H1 (cell line): Measurements from ENCODE around the gene CBFA2T2. TPM values are rescaled to one million over a fixed set of nuclear protein-coding genes. Genes with fewer than 3 reads are reported as not detected.

Source experiments
- CTCF ChIA-PET: fragments of 300-600 bp; sonication (Branson Sonifier 250); formaldehyde crosslinking; loops from one replicate; lab custom pipeline; 2021; ENCODE audit not compliant: partially characterized antibody; lab: Charles Lee
- POLR2A ChIA-PET: fragments of 300-600 bp; sonication (Branson Sonifier 250); formaldehyde crosslinking; loops from one replicate; lab custom pipeline; 2021; ENCODE audit warnings: inconsistent platforms; ENCODE audit not compliant: partially characterized antibody; lab: Charles Lee
- DNase-seq, 2 experiments: peaks; one replicate each; pipeline versions ENCODE4 v3.0.0 to v3.0.0-alpha.2; 2010 to 2022; ENCODE audit warnings: low spot score in 2 of 2, low read depth in 1 of 2, mixed read lengths in 1 of 2
- FAIRE-seq: peaks from 2 replicates; lab custom pipeline; 2011; peaks lifted over from hg19 to GRCh38; lab: Jason Lieb, UNC
- H2AFZ ChIP-seq: 2 replicates; pipeline ENCODE4 v1.8.1; 2012; ENCODE audit warnings: low read length, inconsistent platforms
- H2AK5ac ChIP-seq: 2 replicates; pipeline ENCODE4 v1.6.1; 2013; ENCODE audit warnings: low read depth, low read length
- H2BK120ac ChIP-seq: replicated peaks from 2 replicates; pipeline ENCODE3; 2013; ENCODE audit warnings: low read depth, low read length, inconsistent platforms
- H2BK12ac ChIP-seq: 2 replicates; pipeline ENCODE4 v1.6.1; 2013; ENCODE audit warnings: low read depth, low read length
- H2BK15ac ChIP-seq: 2 replicates; pipeline ENCODE4 v1.6.1; 2013; ENCODE audit warnings: low read length
- H2BK20ac ChIP-seq: 2 replicates; pipeline ENCODE4 v1.6.1; 2013; ENCODE audit warnings: low read length
- H2BK5ac ChIP-seq: 2 replicates; pipeline ENCODE4 v1.6.1; 2013; ENCODE audit warnings: low read depth, low read length
- H3K14ac ChIP-seq: 2 replicates; pipeline ENCODE4 v1.6.1; 2013; ENCODE audit warnings: inconsistent platforms; ENCODE audit not compliant: insufficient read length
- H3K18ac ChIP-seq: 2 replicates; pipeline ENCODE4 v1.6.1; 2013; ENCODE audit warnings: low read length; ENCODE audit errors: extremely low read depth
- H3K23ac ChIP-seq: 2 replicates; pipeline ENCODE4 v1.6.1; 2013; ENCODE audit warnings: inconsistent platforms; ENCODE audit not compliant: insufficient read length
- H3K23me2 ChIP-seq: 2 replicates; pipeline ENCODE4 v1.6.1; 2013; ENCODE audit warnings: low read depth, low read length
- H3K27ac ChIP-seq: 2 replicates; pipeline ENCODE4 v1.6.1; 2011; ENCODE audit warnings: low read depth, low read length, inconsistent platforms
- H3K27me3 ChIP-seq, 4 experiments: replicated peaks in 1 of 4; 1 replicate in 1 of 4; 2 replicates in 3 of 4; pipeline versions ENCODE4 v1.6.1 to v1.8.1; 2011 to 2013; ENCODE audit warnings: low read length in 3 of 4, mild to moderate bottlenecking in 3 of 4, inconsistent platforms in 2 of 4, mixed read lengths in 2 of 4, moderate library complexity in 1 of 4; ENCODE audit not compliant: control insufficient read depth in 3 of 4, insufficient read depth in 3 of 4; ENCODE audit errors: extremely low read depth in 1 of 4
- H3K36me3 ChIP-seq, 4 experiments: 2 replicates each; pipeline versions ENCODE4 v1.6.1 to v1.8.1; 2011 to 2013; ENCODE audit warnings: mild to moderate bottlenecking in 4 of 4, low read length in 3 of 4, moderate library complexity in 2 of 4, control low read depth in 1 of 4, inconsistent platforms in 1 of 4; ENCODE audit not compliant: insufficient read depth in 4 of 4, control insufficient read depth in 2 of 4
- H3K4ac ChIP-seq: replicated peaks from 2 replicates; pipeline ENCODE3; 2013; ENCODE audit warnings: low read length, low read depth, mixed read lengths, inconsistent platforms; ENCODE audit not compliant: insufficient read length
- H3K4me1 ChIP-seq, 4 experiments: replicated peaks in 1 of 4; 1 replicate in 1 of 4; 2 replicates in 3 of 4; pipeline versions ENCODE4 v1.6.1 to v1.8.1; 2011 to 2013; ENCODE audit warnings: low read length in 3 of 4, inconsistent platforms in 2 of 4, mixed read lengths in 1 of 4; ENCODE audit not compliant: insufficient read depth in 4 of 4, control insufficient read depth in 3 of 4
- H3K4me2 ChIP-seq, 2 experiments: 2 replicates each; pipeline versions ENCODE4 v1.6.1 to v1.8.1; 2011 to 2013; ENCODE audit warnings: low read depth in 2 of 2, low read length in 2 of 2, control low read depth in 1 of 2, inconsistent platforms in 1 of 2, mild to moderate bottlenecking in 1 of 2; ENCODE audit not compliant: insufficient read depth in 1 of 2
- H3K4me3 ChIP-seq, 4 experiments: fragments of 200-600, 300-600 bp in 1 of 4; sonication (generic), shearing (Covaris generic), sonication (Bioruptor Twin) in 1 of 4; 2 replicates each; pipeline versions ENCODE4 v1.5.1 to v1.8.1; 2011 to 2016; ENCODE audit warnings: low read length in 4 of 4, low read depth in 3 of 4, control low read depth in 2 of 4, inconsistent platforms in 2 of 4, mild to moderate bottlenecking in 2 of 4, mixed read lengths in 1 of 4, moderate library complexity in 1 of 4; ENCODE audit not compliant: insufficient read depth in 2 of 4; ENCODE audit errors: extremely low read depth in 1 of 4
- H3K56ac ChIP-seq: replicated peaks from 2 replicates; pipeline ENCODE3; 2013; ENCODE audit warnings: low read depth, mild to moderate bottlenecking, mixed read lengths, low read length, inconsistent platforms; ENCODE audit not compliant: insufficient read length
- H3K79me1 ChIP-seq: 2 replicates; pipeline ENCODE4 v1.6.1; 2013; ENCODE audit warnings: low read depth, low read length, control low read depth
- H3K79me2 ChIP-seq, 2 experiments: 2 replicates each; pipeline versions ENCODE4 v1.6.1 to v1.8.1; 2012 to 2013; ENCODE audit warnings: low read length in 2 of 2, mild to moderate bottlenecking in 2 of 2, inconsistent platforms in 1 of 2; ENCODE audit not compliant: insufficient read depth in 2 of 2, control insufficient read depth in 1 of 2
- H3K9ac ChIP-seq, 4 experiments: replicated peaks in 1 of 4; 1 replicate in 1 of 4; 2 replicates in 3 of 4; pipeline versions ENCODE4 v1.6.1 to v1.8.1; 2011 to 2013; ENCODE audit warnings: low read depth in 3 of 4, low read length in 3 of 4, control low read depth in 2 of 4, mild to moderate bottlenecking in 2 of 4, moderate library complexity in 2 of 4, inconsistent platforms in 1 of 4; ENCODE audit errors: extremely low read depth in 1 of 4
- H3K9me3 ChIP-seq, 2 experiments: 2 replicates each; pipeline versions ENCODE4 v1.6.1 to v1.8.1; 2012 to 2013; ENCODE audit warnings: mild to moderate bottlenecking in 2 of 2, moderate library complexity in 2 of 2, control low read depth in 1 of 2, inconsistent platforms in 1 of 2, low read depth in 1 of 2, low read length in 1 of 2, mixed read lengths in 1 of 2; ENCODE audit not compliant: insufficient read depth in 2 of 2
- H4K20me1 ChIP-seq, 2 experiments: replicated peaks in 1 of 2; 2 replicates each; pipeline versions ENCODE3 to v1.8.1; 2011 to 2013; ENCODE audit warnings: inconsistent platforms in 2 of 2, low read length in 2 of 2, mild to moderate bottlenecking in 1 of 2; ENCODE audit not compliant: insufficient read depth in 2 of 2, control insufficient read depth in 1 of 2
- H4K5ac ChIP-seq: 2 replicates; pipeline ENCODE4 v1.6.1; 2013; ENCODE audit warnings: low read length, low read depth, mixed read lengths, inconsistent platforms; ENCODE audit not compliant: insufficient read length
- H4K8ac ChIP-seq: 2 replicates; pipeline ENCODE4 v1.8.0; 2013; ENCODE audit warnings: mild to moderate bottlenecking, moderate library complexity, low read length, inconsistent platforms; ENCODE audit not compliant: insufficient read depth; ENCODE audit errors: extremely low read depth
- H4K91ac ChIP-seq: replicated peaks from 2 replicates; pipeline ENCODE3; 2013; ENCODE audit warnings: low read length, mixed read lengths, inconsistent platforms; ENCODE audit not compliant: insufficient read length
- BRCA1 ChIP-seq: IDR thresholded peaks from 2 replicates; pipeline ENCODE4 v1.6.1; 2012; ENCODE audit warnings: low read depth, low read length, improper control_type of control experiment
- CREB1 ChIP-seq: IDR thresholded peaks from 2 replicates; pipeline ENCODE4 v1.6.1; 2012; ENCODE audit warnings: inconsistent platforms
- HDAC2 ChIP-seq, 2 experiments: fragments of 300-600 bp in 1 of 2; sonication (generic) in 1 of 2; IDR thresholded peaks; 2 replicates each; pipeline ENCODE4 v1.6.1; 2011 to 2012; ENCODE audit warnings: low read depth in 2 of 2, low read length in 2 of 2, mild to moderate bottlenecking in 2 of 2, moderate library complexity in 2 of 2, borderline replicate concordance in 1 of 2, inconsistent platforms in 1 of 2
- HDAC6 ChIP-seq: IDR thresholded peaks from one replicate; pipeline ENCODE4 v1.7.1; 2012; ENCODE audit warnings: low read depth, mild to moderate bottlenecking, inconsistent platforms, low read length, moderate library complexity
- PHF8 ChIP-seq: fragments of 200-600 bp; sonication (generic); conservative IDR thresholded peaks from 2 replicates; pipeline ENCODE4 v1.7.1; 2012; ENCODE audit warnings: low read depth, mild to moderate bottlenecking, inconsistent platforms, low read length, moderate library complexity
- POLR2AphosphoS5 ChIP-seq: IDR thresholded peaks from 2 replicates; pipeline ENCODE4 v1.6.1; 2011; ENCODE audit warnings: low read depth, low read length
- RFX5 ChIP-seq: IDR thresholded peaks from 2 replicates; pipeline ENCODE4 v1.6.1; 2011; ENCODE audit warnings: low read depth, low read length, improper control_type of control experiment, borderline replicate concordance
- SIX5 ChIP-seq: IDR thresholded peaks from 2 replicates; pipeline ENCODE4 v1.6.1; 2011; ENCODE audit warnings: mild to moderate bottlenecking, low read depth, low read length
- TAF7 ChIP-seq: optimal IDR thresholded peaks from 2 replicates; pipeline ENCODE3; 2011; ENCODE audit warnings: low read depth, mild to moderate bottlenecking, inconsistent platforms, low read length, moderate library complexity, borderline replicate concordance
- TBP ChIP-seq: IDR thresholded peaks from 2 replicates; pipeline ENCODE4 v1.6.1; 2011; ENCODE audit warnings: low read depth, low read length, improper control_type of control experiment
- TCF12 ChIP-seq: IDR thresholded peaks from 2 replicates; pipeline ENCODE4 v1.6.1; 2011; ENCODE audit warnings: low read depth, mild to moderate bottlenecking, low read length
- ZNF274 ChIP-seq: IDR thresholded peaks from 2 replicates; pipeline ENCODE4 v1.7.0; 2012; ENCODE audit warnings: low read length, borderline replicate concordance; ENCODE audit errors: extremely low read depth
- WGBS, 2 experiments: shearing (Covaris generic) in 1 of 2; methylation state at CpG; one replicate each; pipeline versions ENCODE4 v1.1.6 to v1.1.7; 2013 to 2015; ENCODE audit warnings: low lambda C conversion rate in 2 of 2, mixed read lengths in 2 of 2, inconsistent platforms in 1 of 2, low coverage in 1 of 2, missing lambda C conversion rate in 1 of 2; ENCODE audit not compliant: insufficient replicate concordance in 2 of 2, insufficient coverage in 1 of 2, insufficient read length in 1 of 2; ENCODE audit errors: extremely low coverage in 1 of 2, missing lambda C conversion rate in 1 of 2; 5-methylcytosine and 5-hydroxymethylcytosine counted together
- polyA plus RNA-seq, 7 experiments: library from polyadenylated mRNA; depleted of rRNA in 3 of 7; stranded (reverse) in 5 of 7; unstranded in 2 of 7; fragments of >200 nt in 5 of 7; fragments of 200-250 nt in 2 of 7; gene quantifications; 1 replicate in 5 of 7; 2 replicates in 1 of 7; 4 replicates in 1 of 7; pipeline versions ENCODE4 v1.2.1 to v1.2.3, GENCODE V29; 2011 to 2013; ENCODE audit warnings: missing spikeins in 2 of 7, mixed read lengths in 2 of 7
- total RNA-seq: library from RNA; stranded (reverse); fragmentation: NEBNext Ultra II Directional; extraction: Animal tissue kit (Norgen Biotek cat#: 25700); gene quantifications from 2 replicates; pipeline ENCODE4 v1.2.1, GENCODE V29; 2021
- TF ChIP-seq, protein P1 (sequence below): IDR thresholded peaks from 2 replicates; pipeline ENCODE4 v1.6.1; 2012; ENCODE audit warnings: inconsistent platforms

The CBFA2T2 gene
- total and polyA plus RNA-seq, 2 of the 8 experiments (the other 6 are each of a cell fraction or from before 2014, with no cell fraction given) = 11.6 to 12.9 TPM

DNA sequence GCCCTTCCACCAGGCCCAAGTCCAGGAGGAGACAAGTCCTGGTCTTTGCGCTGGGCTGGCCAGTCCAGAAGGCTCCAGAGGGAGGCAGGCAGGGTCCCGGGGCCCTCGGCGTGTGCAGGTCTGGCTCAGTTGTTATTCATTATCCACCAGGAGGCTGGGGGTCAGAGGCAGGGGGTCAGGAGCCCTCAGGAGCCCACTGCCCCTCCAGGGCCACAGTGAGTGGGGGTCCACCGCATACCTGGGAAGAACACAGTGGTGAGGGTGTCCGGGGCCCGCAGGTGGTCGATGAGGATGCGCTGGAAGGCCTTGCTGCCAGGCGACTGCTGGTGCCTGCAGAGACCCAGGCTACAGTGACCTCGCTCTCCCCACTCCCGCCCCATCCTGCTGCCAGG is 167.8 kb downstream of the CBFA2T2 start:
- Histone ChIP-seq H2BK12ac (no peak overlapping the region), H3K18ac (no peak overlapping the region), H2AK5ac (no peak overlapping the region), H3K4me3 (no peak overlapping the region), H3K27me3 (no peaks in the 10 kb centered on the region), H2BK15ac (no peak overlapping the region), H4K8ac (no peak overlapping the region), H3K14ac (no peak overlapping the region), H4K20me1 (peaks cover 0 to 8% of the 10 kb centered on the region in 2 experiments), H3K4me1 (peaks cover 0 to 11% (median 1%) of the 10 kb centered on the region in 4 experiments; a peak in 4 of 7 replicates), H2BK120ac (no peak overlapping the region), H4K91ac (no peak overlapping the region), H3K4me2 (no peak overlapping the region), H3K79me2 (no peaks in the 10 kb centered on the region), H2AFZ (no peak overlapping the region), H2BK20ac (no peak overlapping the region), H3K27ac (no peak overlapping the region), H3K9ac (no peak overlapping the region), H3K9me3 (no peaks in the 10 kb centered on the region), H4K5ac (no peak overlapping the region), H3K23ac (no peak overlapping the region), H3K36me3 (peaks cover 0 to 11% (median 0%) of the 10 kb centered on the region in 4 experiments; a peak in 2 of 8 replicates), H2BK5ac (no peak overlapping the region), H3K79me1 (no peaks in the 10 kb centered on the region), H3K23me2 (no peaks in the 10 kb centered on the region), H3K56ac (no peak overlapping the region), H3K4ac (no peak overlapping the region)
- DNase-seq = no peak
- WGBS, 2 experiments = 84% methylated on average over 12 of the region's 12 CpGs; no CpG with 5 or more reads in 1 of the 2 experiments
- ChIA-PET POLR2A (no interaction called here), CTCF (interaction anchor here (5.0 kb wide), 1 partner anchor 11 kb away, joined by 31 read pairs; the partner anchor contains the start of gene ACTL10)
- no peak for FAIRE-seq
- TF ChIP-seq ZNF274 (no peak), TAF7 (no peak), SIX5 (no peak), HDAC6 (no peak), BRCA1 (no peak), TBP (no peak), POLR2AphosphoS5 (no peak), TCF12 (no peak), CREB1 (no peak), HDAC2 (IDR thresholded peaks at IDR 0.05; ENCODE audit: borderline replicate concordance in 1 of 2, low read depth in 2 of 2, low read length in 2 of 2) (no peak), PHF8 (no peak), RFX5 (no peak)
- TF ChIP-seq, protein P1, sequence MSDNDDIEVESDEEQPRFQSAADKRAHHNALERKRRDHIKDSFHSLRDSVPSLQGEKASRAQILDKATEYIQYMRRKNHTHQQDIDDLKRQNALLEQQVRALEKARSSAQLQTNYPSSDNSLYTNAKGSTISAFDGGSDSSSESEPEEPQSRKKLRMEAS = no peak
